ENCODE results near the gene C17orf107. TPM values are rescaled to one million over a fixed set of nuclear protein-coding genes. Genes with fewer than 3 reads are reported as not detected.

Gene C17orf107
- total RNA-seq, 1 experiment from 2014 or later = 2.1 TPM

DNA sequence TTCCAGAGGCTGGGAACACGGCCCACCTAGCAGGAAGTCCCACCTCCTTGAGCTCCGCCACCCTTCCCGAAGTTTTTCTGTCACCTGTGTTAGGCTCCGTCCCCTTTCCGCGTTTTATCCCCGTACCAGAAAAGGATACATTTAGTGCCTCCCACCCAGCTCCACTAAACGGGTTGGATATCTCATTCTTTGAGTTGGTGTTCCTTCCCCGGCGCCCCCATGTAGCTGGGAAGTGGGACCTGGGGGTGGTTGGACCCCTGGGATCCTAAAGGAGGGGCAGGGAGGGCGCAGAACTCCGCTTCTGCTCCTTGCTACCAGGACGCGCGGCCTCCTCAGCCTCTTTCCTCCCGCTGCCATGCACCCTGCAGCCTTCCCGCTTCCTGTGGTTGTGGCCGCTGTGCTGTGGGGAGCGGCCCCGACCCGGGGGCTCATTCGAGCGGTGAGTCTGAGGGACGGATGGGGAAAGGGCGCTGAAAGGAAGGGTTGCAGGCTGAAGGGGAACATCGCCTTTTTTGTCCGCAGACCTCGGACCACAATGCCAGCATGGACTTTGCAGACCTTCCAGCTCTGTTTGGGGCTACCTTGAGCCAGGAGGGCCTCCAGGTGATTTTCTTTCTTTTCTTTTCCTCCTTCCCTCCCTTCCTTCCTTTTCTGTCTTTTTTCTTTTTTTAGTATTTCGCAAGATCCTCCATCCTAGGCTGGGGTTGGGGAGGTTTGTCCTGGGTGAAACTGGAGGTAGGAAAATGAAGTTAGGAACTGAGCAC lies 41.4 kb downstream of the C17orf107 start:
- peak overlapping the region; percentile 91 for H3K4me3 Mint-ChIP-seq (ENCODE audit: low read depth, unreplicated experiment)
- peaks cover 64% of the 10 kb centered on the region for H3K36me3 Mint-ChIP-seq (ENCODE audit: insufficient read depth, unreplicated experiment)
- H3K9me3 Mint-ChIP-seq (ENCODE audit: low read depth, unreplicated experiment) = no peaks in the 10 kb centered on the region
- CTCF ChIA-PET = interaction anchor here (1.6 kb wide), 2 partner anchors 27 to 31 kb away, joined by 7 to 10 read pairs; partner anchors contain the start of gene SPAG7
- H3K27ac Mint-ChIP-seq (ENCODE audit: unreplicated experiment) = peak overlapping the region; percentile 98
- BruUV-seq (replicated peaks) = TSS peak; percentile 84
- TF ChIP-seq CTCF (IDR thresholded peaks at IDR 0.05; ENCODE audit: unreplicated experiment) = no peak
- no peaks in the 10 kb centered on the region for H3K27me3 Mint-ChIP-seq (ENCODE audit: unreplicated experiment)
- DNase-seq = peak; percentile 66
- intact Hi-C loops (cut with micrococcal nuclease; ENCODE audit: unreplicated experiment) = no loop called here
- H3K4me1 Mint-ChIP-seq (ENCODE audit: low read depth, unreplicated experiment) = peaks cover 29% of the 10 kb centered on the region

DNA sequence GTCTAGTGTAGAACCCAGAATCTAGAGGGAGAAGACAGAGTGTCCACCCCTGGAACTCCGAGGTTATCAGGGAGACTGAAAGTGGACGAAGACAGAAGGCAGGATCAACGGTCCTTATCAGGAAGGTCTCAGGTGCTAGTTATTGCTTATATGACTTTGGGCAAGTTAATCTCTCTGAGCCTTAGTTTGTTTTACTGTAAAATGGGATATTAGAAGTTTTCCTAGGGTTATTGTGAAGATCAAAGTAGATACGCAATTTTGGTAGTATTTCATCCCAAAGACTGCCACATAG lies 41.9 kb downstream of the C17orf107 start:
- DNase-seq = no peak
- Mint-ChIP-seq H3K27me3 (ENCODE audit: unreplicated experiment) (no peaks in the 10 kb centered on the region), H3K4me3 (ENCODE audit: low read depth, unreplicated experiment) (peak overlapping the region; percentile 91), H3K4me1 (ENCODE audit: low read depth, unreplicated experiment) (peaks cover 31% of the 10 kb centered on the region), H3K27ac (ENCODE audit: unreplicated experiment) (peak overlapping the region; percentile 98), H3K36me3 (ENCODE audit: insufficient read depth, unreplicated experiment) (peaks cover 68% of the 10 kb centered on the region), H3K9me3 (ENCODE audit: low read depth, unreplicated experiment) (no peaks in the 10 kb centered on the region)
- no peak for TF ChIP-seq CTCF (IDR thresholded peaks at IDR 0.05; ENCODE audit: unreplicated experiment)
- no TSS peak for BruUV-seq (replicated peaks)
- intact Hi-C loops (cut with micrococcal nuclease; ENCODE audit: unreplicated experiment) = no loop called here
- CTCF ChIA-PET = no interaction called here

GRCh38 chr17:4942760-4943508 lies 43.6 kb downstream of the C17orf107 start:
- CTCF ChIA-PET = no interaction called here

DNA sequence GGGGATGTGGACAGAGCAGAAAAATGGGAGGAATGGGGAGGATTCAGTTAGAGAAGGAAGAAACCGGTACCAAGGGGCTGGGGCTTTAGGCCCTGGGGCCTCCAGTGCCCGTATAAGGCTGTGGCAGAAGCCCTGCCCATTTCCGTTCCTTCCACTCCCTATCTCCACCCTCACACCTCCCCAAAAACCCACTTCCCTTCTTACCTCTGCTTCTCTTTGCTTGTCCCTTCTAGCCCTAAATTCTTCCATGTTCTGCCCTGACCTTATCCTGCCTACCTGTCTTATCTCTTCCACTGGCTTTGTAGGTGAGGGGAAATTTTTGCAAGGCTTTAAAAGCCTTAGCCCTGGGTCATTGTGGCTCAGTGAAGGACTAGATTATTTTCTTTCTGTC lies 44.8 kb downstream of the C17orf107 start:
- intact Hi-C loops (cut with micrococcal nuclease; ENCODE audit: unreplicated experiment) = no loop called here
- peak overlapping the region; percentile 11 for H3K27ac Mint-ChIP-seq (ENCODE audit: unreplicated experiment)
- no TSS peak for BruUV-seq (replicated peaks)

More at GRCh38 chr17:4942760-4943508, 43.6 kb downstream of the C17orf107 start:
- BruUV-seq (replicated peaks) = no TSS peak
- H3K36me3 Mint-ChIP-seq (ENCODE audit: insufficient read depth, unreplicated experiment) = peaks cover 85% of the 10 kb centered on the region
- intact Hi-C loops (cut with micrococcal nuclease; ENCODE audit: unreplicated experiment) = no loop called here
- DNase-seq = no peak
- no peak overlapping the region for H3K4me3 Mint-ChIP-seq (ENCODE audit: low read depth, unreplicated experiment)
- H3K27ac Mint-ChIP-seq (ENCODE audit: unreplicated experiment) = peak overlapping the region; percentile 60
- no peaks in the 10 kb centered on the region for H3K27me3 Mint-ChIP-seq (ENCODE audit: unreplicated experiment)
- TF ChIP-seq CTCF (IDR thresholded peaks at IDR 0.05; ENCODE audit: unreplicated experiment) = no peak
- H3K4me1 Mint-ChIP-seq (ENCODE audit: low read depth, unreplicated experiment) = peaks cover 31% of the 10 kb centered on the region
- H3K9me3 Mint-ChIP-seq (ENCODE audit: low read depth, unreplicated experiment) = no peaks in the 10 kb centered on the region

More for the DNA sequence above, 44.8 kb downstream of the C17orf107 start:
- H3K9me3 Mint-ChIP-seq (ENCODE audit: low read depth, unreplicated experiment) = no peaks in the 10 kb centered on the region
- no peak overlapping the region for H3K4me3 Mint-ChIP-seq (ENCODE audit: low read depth, unreplicated experiment)
- H3K27me3 Mint-ChIP-seq (ENCODE audit: unreplicated experiment) = no peaks in the 10 kb centered on the region
- H3K4me1 Mint-ChIP-seq (ENCODE audit: low read depth, unreplicated experiment) = peaks cover 31% of the 10 kb centered on the region
- H3K36me3 Mint-ChIP-seq (ENCODE audit: insufficient read depth, unreplicated experiment) = peaks cover 93% of the 10 kb centered on the region
- no peak for DNase-seq
- no peak for TF ChIP-seq CTCF (IDR thresholded peaks at IDR 0.05; ENCODE audit: unreplicated experiment)
- CTCF ChIA-PET = no interaction called here
